D721Med (cell line): ENCODE measurements around the gene ELOVL5.
"Not testable (repeated sequence)": the region's sequence is repeated elsewhere in the genome, so short reads cannot be mapped to it uniquely, and the experiment has no call there.

ENCODE experiments used
- DNase-seq: peaks from one replicate; pipeline ENCODE4 v3.0.0; 2011; ENCODE audit warnings: low spot score; ENCODE audit not compliant: insufficient read length
- FAIRE-seq: peaks from 2 replicates; lab custom pipeline; 2011; peaks lifted over from hg19 to GRCh38; lab: Jason Lieb, UNC
- TF ChIP-seq, protein P1 (sequence below): IDR thresholded peaks from 2 replicates; pipeline ENCODE4 v1.5.1; 2012; ENCODE audit warnings: mild to moderate bottlenecking, control low read depth; ENCODE audit not compliant: insufficient read depth; ENCODE audit errors: missing control alignments

Gene ELOVL5

DNA sequence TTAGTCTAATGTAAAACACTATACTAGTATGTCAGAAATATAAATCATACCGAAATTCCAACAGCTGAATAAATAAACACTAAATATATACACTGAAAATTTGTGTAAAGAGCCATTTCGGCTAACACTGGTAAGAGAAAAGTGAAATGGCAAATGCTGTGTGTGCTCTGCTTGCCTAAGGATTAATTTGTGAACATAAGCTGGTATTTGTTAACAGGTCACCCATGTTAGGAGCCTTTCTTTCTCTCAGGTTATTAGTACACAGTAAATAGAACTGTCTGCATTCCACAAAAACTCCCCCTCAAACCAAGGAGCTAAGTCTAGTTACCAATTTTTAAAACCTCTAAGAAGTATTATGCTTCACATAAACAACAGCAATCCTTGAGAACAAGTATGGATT, 27.0 kb downstream of the ELOVL5 start:
- TF ChIP-seq, protein P1, sequence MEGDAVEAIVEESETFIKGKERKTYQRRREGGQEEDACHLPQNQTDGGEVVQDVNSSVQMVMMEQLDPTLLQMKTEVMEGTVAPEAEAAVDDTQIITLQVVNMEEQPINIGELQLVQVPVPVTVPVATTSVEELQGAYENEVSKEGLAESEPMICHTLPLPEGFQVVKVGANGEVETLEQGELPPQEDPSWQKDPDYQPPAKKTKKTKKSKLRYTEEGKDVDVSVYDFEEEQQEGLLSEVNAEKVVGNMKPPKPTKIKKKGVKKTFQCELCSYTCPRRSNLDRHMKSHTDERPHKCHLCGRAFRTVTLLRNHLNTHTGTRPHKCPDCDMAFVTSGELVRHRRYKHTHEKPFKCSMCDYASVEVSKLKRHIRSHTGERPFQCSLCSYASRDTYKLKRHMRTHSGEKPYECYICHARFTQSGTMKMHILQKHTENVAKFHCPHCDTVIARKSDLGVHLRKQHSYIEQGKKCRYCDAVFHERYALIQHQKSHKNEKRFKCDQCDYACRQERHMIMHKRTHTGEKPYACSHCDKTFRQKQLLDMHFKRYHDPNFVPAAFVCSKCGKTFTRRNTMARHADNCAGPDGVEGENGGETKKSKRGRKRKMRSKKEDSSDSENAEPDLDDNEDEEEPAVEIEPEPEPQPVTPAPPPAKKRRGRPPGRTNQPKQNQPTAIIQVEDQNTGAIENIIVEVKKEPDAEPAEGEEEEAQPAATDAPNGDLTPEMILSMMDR: no peak
- DNase-seq: no peak
- FAIRE-seq: no peak

DNA sequence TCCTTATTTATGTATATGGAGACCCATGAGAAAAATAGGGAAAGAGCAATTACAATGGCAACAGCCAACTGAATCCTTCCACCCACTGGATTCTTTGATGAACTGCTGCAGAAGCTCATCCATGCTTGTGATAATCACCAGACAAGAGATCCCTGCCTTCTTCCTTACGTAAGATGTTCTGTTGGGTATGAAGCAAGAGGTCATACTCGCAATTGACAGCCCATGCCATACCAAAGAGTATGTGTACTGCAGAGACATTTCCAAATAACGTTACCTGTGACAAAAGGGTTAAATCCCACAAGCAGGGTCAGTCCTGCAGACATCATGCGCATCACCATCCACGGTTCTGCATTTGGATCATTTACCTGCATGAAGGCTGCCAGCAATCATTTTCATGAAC, 27.8 kb downstream of the ELOVL5 start:
- TF ChIP-seq, protein P1: no peak
- no peak for FAIRE-seq
- DNase-seq: no peak

DNA sequence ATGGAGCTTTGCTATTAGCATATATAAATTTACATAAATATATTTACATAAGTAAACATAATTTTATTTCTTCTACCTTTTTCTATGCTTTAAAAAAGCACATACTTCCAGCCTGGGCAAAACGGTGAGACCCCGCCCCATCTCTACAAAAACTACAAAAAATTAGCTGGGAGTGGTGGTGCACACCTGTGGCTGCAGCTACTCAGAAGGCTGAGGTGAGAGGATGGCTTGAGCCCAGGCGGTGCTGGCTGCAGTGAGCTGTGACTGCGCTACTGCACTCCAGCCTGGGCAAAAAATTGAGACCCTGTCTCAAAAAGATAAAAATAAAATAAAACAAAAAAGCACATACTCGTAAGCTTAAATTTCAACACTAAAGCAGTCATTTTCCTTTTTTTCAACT, 30.3 kb downstream of the ELOVL5 start:
- TF ChIP-seq, protein P1: no peak
- DNase-seq (no peak), FAIRE-seq (no peak)

DNA sequence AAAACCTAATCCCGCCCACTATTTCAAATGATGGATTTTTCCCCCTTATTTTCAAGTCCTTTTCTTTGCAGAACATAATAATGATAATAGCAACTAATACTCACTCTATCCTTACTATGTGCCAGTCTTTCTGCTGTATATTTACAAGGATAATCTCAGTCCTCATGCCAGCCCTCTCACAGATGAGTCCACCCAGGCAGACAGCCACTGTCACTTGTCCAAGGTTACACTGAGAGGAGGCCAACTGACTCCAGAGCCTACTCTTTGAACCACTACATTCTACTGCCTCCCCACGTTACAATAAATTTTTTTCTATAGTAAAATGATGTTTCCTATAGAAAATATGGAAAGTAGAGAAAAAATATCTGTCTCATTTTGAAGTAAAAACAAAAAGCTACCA, 30.9 kb downstream of the ELOVL5 start:
- DNase-seq: no peak
- no peak for FAIRE-seq
- TF ChIP-seq, protein P1: no peak

DNA sequence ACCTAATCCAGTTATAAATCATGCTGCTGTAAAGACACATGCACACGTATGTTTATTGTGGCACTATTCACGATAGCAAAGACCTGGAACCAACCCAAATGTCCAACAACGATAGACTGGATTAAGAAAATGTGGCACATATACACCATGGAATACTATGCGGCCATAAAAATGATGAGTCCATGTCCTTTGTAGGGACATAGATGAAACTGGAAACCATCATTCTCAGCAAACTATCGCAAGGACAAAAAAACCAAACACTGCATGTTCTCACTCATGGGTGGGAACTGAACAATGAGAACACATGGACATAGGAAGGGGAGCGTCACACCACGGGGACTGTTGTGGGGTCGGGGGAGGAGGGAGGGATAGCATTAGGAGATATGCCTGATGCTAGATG, 31.5 kb downstream of the ELOVL5 start:
- not testable (repeated sequence) for FAIRE-seq

DNA sequence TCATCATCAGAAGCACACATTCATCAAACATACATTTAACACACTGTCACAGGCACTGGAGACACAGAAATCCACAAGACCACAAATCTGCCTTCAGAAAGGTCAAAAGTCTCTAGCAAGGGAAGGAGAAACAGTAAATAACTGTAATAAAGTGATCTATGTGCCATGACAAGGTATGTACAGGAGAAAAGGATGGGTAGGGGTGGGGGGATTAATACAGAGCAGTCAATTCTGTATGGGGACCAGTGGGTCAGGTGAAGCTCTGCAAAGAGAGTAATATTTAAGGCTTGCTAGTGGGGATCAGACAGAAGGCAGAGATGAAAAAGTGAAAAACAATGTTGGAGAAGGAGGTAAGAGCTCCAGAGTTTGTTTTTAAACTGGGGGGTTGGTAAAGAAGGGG, 32.6 kb downstream of the ELOVL5 start:
- TF ChIP-seq, protein P1: no peak
- FAIRE-seq: no peak
- DNase-seq: no peak

More for the DNA sequence above, 31.5 kb downstream of the ELOVL5 start:
- not testable (repeated sequence) for DNase-seq

DNA sequence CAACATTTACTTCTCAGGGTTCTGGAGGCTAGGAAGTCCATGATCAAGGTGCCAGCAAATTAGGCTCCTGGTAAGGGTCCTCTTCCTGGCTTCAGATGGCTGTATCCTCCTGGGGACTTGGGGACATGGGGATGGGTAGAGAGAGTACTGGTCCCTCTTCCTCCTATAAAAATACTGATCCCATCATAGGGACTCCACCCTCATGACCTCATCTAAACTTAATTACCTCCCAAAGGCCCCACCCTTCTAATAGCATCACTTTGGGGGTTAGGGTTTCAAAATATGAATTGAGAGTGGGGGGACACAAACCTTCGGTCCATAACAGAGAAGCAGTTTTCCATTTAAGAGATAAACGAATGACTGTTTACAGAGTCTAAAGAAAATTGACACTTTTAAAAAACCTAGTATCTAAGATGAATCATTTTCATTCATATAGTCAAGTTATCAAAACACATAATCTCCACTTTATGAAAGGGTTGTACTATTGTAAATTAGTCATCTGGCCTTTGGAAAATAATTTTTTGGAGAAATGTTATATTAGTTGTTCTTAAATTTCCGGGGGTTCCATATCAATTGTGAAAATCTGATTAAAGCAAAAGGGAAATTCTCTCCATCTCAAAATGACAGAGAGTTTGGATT, 33.5 kb downstream of the ELOVL5 start:
- FAIRE-seq: no peak

More for the DNA sequence above, 33.5 kb downstream of the ELOVL5 start:
- TF ChIP-seq, protein P1: no peak
- DNase-seq: no peak
